ENCODE measurements around the gene COX20.
"Not testable (repeated sequence)": the region's sequence is repeated elsewhere in the genome, so short reads cannot be mapped to it uniquely, and the experiment has no call there.

The COX20 gene

GRCh38 chr1:244835276-244836134 lies at the start of gene COX20:
Gene COX20, plus strand, starts transcription at chr1:244835658. Its CDS starts 57 bp downstream, at chr1:244835715.
- DNase-seq, result peak; percentile 86

- no peak for DNase-seq
Observed at GRCh38 chr1:244788493-244789275, 46.8 kb upstream of the COX20 start.

GRCh38 chr1:244789276-244789580 lies 46.2 kb upstream of the COX20 start:
- DNase-seq, result no peak

GRCh38 chr1:244789731-244790130 lies 45.7 kb upstream of the COX20 start:
- DNase-seq, result no peak

GRCh38 chr1:244791061-244791460 lies 44.4 kb upstream of the COX20 start:
- DNase-seq, result no peak

GRCh38 chr1:244792188-244792850 lies 43.1 kb upstream of the COX20 start:
- no peak for DNase-seq

- no peak for DNase-seq
Observed at GRCh38 chr1:244794071-244794470, 41.4 kb upstream of the COX20 start.

- DNase-seq, result not testable (repeated sequence)
Observed at GRCh38 chr1:244794516-244794915, 40.9 kb upstream of the COX20 start.

- peak; percentile 28 for DNase-seq
Observed at GRCh38 chr1:244796719-244797406, 38.6 kb upstream of the COX20 start.

- DNase-seq, result no peak
Observed at GRCh38 chr1:244800821-244801220, 34.6 kb upstream of the COX20 start.

- peak; percentile 49 for DNase-seq
Observed at GRCh38 chr1:244801246-244801645, 34.2 kb upstream of the COX20 start.

GRCh38 chr1:244802041-244802440 lies 33.4 kb upstream of the COX20 start:
- DNase-seq, result no peak

GRCh38 chr1:244802556-244803239 lies 32.8 kb upstream of the COX20 start:
- DNase-seq, result no peak

- DNase-seq, result no peak
Observed at GRCh38 chr1:244804841-244805240, 30.6 kb upstream of the COX20 start.

- DNase-seq, result no peak
Observed at GRCh38 chr1:244807138-244807537, 28.3 kb upstream of the COX20 start.

GRCh38 chr1:244810221-244810620 lies 25.2 kb upstream of the COX20 start:
- no peak for DNase-seq

- DNase-seq, result no peak
Observed at GRCh38 chr1:244813327-244813726, 22.1 kb upstream of the COX20 start.

- DNase-seq, result no peak
Observed at GRCh38 chr1:244815600-244816099, 19.8 kb upstream of the COX20 start.

GRCh38 chr1:244817415-244817894 lies 18.0 kb upstream of the COX20 start:
- no peak for DNase-seq

- DNase-seq, result no peak
Observed at GRCh38 chr1:244820131-244820530, 15.3 kb upstream of the COX20 start.

GRCh38 chr1:244821134-244821533 lies 14.3 kb upstream of the COX20 start:
- no peak for DNase-seq

GRCh38 chr1:244822878-244823277 lies 12.6 kb upstream of the COX20 start:
- no peak for DNase-seq

Data from stimulated activated CD4-positive, alpha-beta T cell treated with anti-CD3 and anti-CD28 coated beads, Interleukin-1b, Interleukin-23, amount 100 ng/mL, for 48 hours (primary cell).